Prostate gland (tissue), 2 donors: ENCODE results near the gene RBMS2. TPM values are rescaled to one million over a fixed set of nuclear protein-coding genes. Genes with fewer than 3 reads are reported as not detected.
"Not testable (repeated sequence)": the region's sequence is repeated elsewhere in the genome, so short reads cannot be mapped to it uniquely, and the experiment has no call there.

Experiments
- DNase-seq: peaks from one replicate; pipeline ENCODE4 v3.0.0-alpha.2; 2019; ENCODE audit warnings: low spot score
- H3K27ac ChIP-seq, 2 donors: fragments of 200-600 bp; sonication (generic); 2 replicates each; pipeline ENCODE4 v1.5.1; 2017 to 2019
- H3K27me3 ChIP-seq: fragments of 200-600 bp; sonication (generic); replicated peaks from 2 replicates; pipeline ENCODE4 v1.5.1; 2019; ENCODE audit not compliant: insufficient read depth
- H3K36me3 ChIP-seq, 2 donors: fragments of 200-600 bp; sonication (generic); 1 replicate in 1 of 2; 2 replicates in 1 of 2; pipeline versions ENCODE4 v1.5.1 to v1.8.1; 2017 to 2019
- H3K4me1 ChIP-seq: fragments of 200-600 bp; sonication (generic); replicated peaks from 2 replicates; pipeline ENCODE4 v1.5.1; 2019
- H3K4me3 ChIP-seq, 2 donors: fragments of 200-600 bp; sonication (generic); 2 replicates each; pipeline ENCODE4 v1.5.1; 2017 to 2019
- H3K9me3 ChIP-seq: fragments of 200-600 bp; sonication (generic); 2 replicates; pipeline ENCODE4 v1.5.1; 2017
- CTCF ChIP-seq, 4 experiments: fragments of 200-600 bp in 2 of 4; fragments of 450-650 bp in 2 of 4; sonication (generic) in 2 of 4; IDR thresholded peaks; 1 replicate in 3 of 4; 2 replicates in 1 of 4; pipeline ENCODE4 v1.5.1; 2016 to 2019; ENCODE audit warnings: antibody characterized with exemption in 4 of 4, mild to moderate bottlenecking in 2 of 4, moderate library complexity in 2 of 4
- POLR2A ChIP-seq: fragments of 450-650 bp; IDR thresholded peaks from one replicate; pipeline ENCODE4 v1.6.1; 2016; ENCODE audit warnings: antibody characterized with exemption, mild to moderate bottlenecking
- POLR2AphosphoS5 ChIP-seq: sonication (generic); formaldehyde crosslinking; IDR thresholded peaks from one replicate; pipeline ENCODE4 v1.6.1; 2017; ENCODE audit warnings: antibody characterized with exemption
- WGBS: methylation state at CpG from one replicate; pipeline ENCODE4 v1.1.5; 2018; 5-methylcytosine and 5-hydroxymethylcytosine counted together
- intact Hi-C: fragments of 100-400 bp; cut with DNase I; formaldehyde crosslinking; loops from one replicate; pipeline ENCODE4 v1.14.2; 2022
- total RNA-seq, 2 donors: library from RNA; depleted of rRNA; stranded (reverse); fragments of >200 nt; gene quantifications; one replicate each; pipeline ENCODE4 v1.1.0, GENCODE V29; 2016

RBMS2 gene
- total RNA-seq, 2 donors from 2014 or later = 21.1 to 259 TPM

GRCh38 chr12:56488041-56488955 is 33.3 kb upstream of the RBMS2 start, which contains the start of gene GLS2:
Gene GLS2 (minus strand): TSS chr12:56488161. CDS start chr12:56488118, 43 bp downstream.
- DNase-seq = peak; percentile 81
- peak within 1 kb of the TSS; percentile 31 to 55 for H3K27ac ChIP-seq

GRCh38 chr12:56490360-56490759 is 31.3 kb upstream of the RBMS2 start:
- Histone ChIP-seq H3K4me3 (no peak overlapping the region), H3K9me3 (no peaks in the 10 kb centered on the region), H3K36me3 (no peaks in the 10 kb centered on the region), H3K4me1 (no peaks in the 10 kb centered on the region), H3K27me3 (no peaks in the 10 kb centered on the region), H3K27ac (no peak overlapping the region)
- intact Hi-C loops = no loop called here
- TF ChIP-seq CTCF (IDR thresholded peaks at IDR 0.05) (no peak), POLR2A (no peak), POLR2AphosphoS5 (no peak)
- no peak for DNase-seq

More at GRCh38 chr12:56488041-56488955, 33.3 kb upstream of the RBMS2 start, which contains the start of gene GLS2:
- 18% methylated on average over 58 of the region's 59 CpGs for WGBS
- Histone ChIP-seq H3K4me1 (no peaks in the 10 kb centered on the region), H3K4me3 (peak within 1 kb of the TSS; percentile 49 to 54), H3K27me3 (no peaks in the 10 kb centered on the region), H3K36me3 (no peaks in the 10 kb centered on the region), H3K9me3 (no peaks in the 10 kb centered on the region)
- intact Hi-C loops = no loop called here
- TF ChIP-seq POLR2AphosphoS5 (peak; percentile 60), POLR2A (no peak), CTCF (IDR thresholded peaks at IDR 0.05) (no peak)

DNA sequence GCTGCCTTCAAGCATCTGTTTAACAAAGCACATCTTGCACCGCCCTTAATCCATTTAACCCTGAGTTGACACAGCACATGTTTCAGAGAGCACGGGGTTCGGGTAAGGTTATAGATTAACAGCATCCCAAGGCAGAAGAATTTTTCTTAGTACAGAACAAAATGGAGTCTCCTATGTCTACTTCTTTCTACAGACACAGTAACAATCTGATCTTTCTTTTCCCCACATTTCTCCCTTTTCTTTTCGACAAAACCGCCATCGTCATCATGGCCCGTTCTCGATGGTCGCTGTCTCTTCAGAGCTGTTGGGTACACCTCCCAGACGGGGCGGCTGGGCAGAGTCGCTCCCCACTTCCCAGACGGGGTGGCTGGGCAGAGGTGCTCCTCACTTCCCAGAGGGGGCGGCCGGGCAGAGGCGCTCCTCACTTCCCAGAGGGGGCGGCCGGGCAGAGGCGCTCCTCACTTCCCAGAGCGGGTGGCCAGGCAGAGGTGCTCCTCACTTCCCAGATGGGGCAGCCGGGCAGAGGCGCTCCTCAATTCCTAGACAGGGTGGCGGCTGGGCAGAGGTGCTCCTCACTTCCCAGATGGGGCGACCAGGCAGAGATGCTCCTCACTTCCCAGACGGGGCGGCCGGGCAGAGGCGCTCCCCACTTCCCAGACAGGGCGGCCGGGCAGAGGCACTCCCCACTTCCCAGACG is 28.1 kb upstream of the RBMS2 start:
- H3K36me3 ChIP-seq, DNase-seq, H3K27ac ChIP-seq, H3K9me3 ChIP-seq, H3K27me3 ChIP-seq, intact Hi-C loops, H3K4me1 ChIP-seq, H3K4me3 ChIP-seq: not testable (repeated sequence)
- 88% methylated on average over 25 of the region's 31 CpGs for WGBS

- H3K27ac ChIP-seq, DNase-seq, H3K4me1 ChIP-seq, H3K4me3 ChIP-seq, H3K27me3 ChIP-seq, H3K36me3 ChIP-seq, intact Hi-C loops, H3K9me3 ChIP-seq: not testable (repeated sequence)
- WGBS = 95% methylated on average over 15 of the region's 15 CpGs
These were observed 27.6 kb upstream of the RBMS2 start for GRCh38 chr12:56494106-56494415.

DNA sequence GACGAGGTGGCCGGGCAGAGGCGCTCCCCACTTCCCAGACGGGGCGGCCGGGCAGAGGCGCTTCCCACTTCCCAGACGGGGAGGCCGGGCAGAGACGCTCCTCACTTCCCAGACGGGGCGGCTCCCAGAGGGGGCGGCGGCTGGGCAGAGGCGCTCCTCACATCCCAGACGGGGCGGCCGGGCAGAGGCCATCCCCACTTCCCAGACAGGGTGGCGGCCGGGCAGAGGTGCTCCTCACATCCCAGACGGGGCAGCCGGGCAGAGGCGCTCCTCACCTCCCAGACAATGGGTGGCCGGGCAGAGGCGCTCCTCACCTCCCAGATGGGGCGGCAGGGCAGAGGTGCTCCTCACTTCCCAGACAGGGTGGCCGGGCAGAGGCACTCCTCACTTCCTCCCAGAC is 27.1 kb upstream of the RBMS2 start:
- 91% methylated on average over 16 of the region's 27 CpGs for WGBS
- intact Hi-C loops, H3K9me3 ChIP-seq, H3K4me3 ChIP-seq, H3K4me1 ChIP-seq, H3K36me3 ChIP-seq, H3K27ac ChIP-seq, H3K27me3 ChIP-seq, DNase-seq: not testable (repeated sequence)

DNA sequence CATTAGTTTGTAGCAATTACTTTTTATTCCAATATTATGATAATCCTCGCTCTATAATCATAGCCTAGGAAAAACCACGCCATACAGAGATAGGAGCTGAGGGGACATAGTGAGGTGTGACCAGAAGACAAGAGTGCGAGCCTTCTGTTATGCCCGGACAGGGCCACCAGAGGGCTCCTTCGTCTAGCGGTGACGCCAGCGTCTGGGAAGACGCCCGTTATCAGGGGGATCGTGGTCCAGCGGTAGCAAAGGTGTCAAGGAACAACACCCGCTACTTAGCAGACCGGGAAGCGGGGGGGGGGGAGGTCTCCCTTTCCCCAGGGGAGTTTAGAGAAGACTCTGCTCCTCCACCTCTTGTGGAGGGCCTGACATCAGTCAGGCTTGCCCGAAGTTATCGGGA is 24.9 kb upstream of the RBMS2 start:
- intact Hi-C loops, H3K36me3 ChIP-seq, H3K27me3 ChIP-seq, H3K4me3 ChIP-seq, H3K4me1 ChIP-seq, H3K27ac ChIP-seq, H3K9me3 ChIP-seq: not testable (repeated sequence)
- DNase-seq = peak; percentile 18
- whole genome bisulfite sequencing = 15% methylated on average over 17 of the region's 17 CpGs
- peak in 3 of 4 experiments; percentile 3 to 12 (median 7) for TF ChIP-seq CTCF (IDR thresholded peaks at IDR 0.05)

DNA sequence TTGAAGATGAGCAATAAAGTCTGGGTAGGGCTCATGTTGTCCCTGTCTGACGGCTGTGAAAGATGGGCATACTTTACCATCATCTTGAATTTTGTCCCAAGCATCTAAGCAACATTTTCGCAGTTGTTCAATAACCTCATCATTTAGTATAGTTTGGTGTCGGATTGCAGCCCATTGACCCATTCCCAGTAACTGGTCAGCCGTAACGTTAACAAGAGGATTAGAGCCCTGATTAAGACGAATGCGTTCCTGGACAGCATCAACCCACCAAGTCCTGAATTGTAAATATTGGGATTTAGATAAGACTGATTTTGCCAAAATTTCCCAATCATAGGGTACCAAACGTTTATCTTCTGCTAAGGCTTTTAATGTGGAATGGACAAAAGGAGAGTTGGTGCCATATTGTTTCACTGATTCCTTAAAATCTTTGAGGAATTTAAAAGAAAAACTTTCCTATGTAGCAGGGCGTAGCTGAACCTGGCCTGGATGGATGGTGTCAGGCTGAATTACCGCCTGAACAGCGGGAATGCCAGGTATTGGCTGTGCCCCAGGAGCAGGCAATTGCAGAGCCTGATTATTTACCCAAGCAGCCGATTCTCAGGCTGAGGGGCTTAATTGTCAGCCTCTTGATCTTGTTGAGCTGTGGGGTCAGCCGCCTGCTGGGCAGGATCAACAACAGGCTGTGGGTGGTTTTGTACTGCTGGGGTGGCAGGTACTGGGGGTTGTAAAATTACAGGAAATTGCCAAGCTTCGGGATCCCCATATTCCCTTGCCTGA is 23.3 kb upstream of the RBMS2 start:
- H3K4me1 ChIP-seq, H3K27me3 ChIP-seq, H3K4me3 ChIP-seq, DNase-seq, H3K9me3 ChIP-seq, H3K36me3 ChIP-seq, H3K27ac ChIP-seq, intact Hi-C loops: not testable (repeated sequence)
- WGBS = 66% methylated on average over 14 of the region's 14 CpGs

DNA sequence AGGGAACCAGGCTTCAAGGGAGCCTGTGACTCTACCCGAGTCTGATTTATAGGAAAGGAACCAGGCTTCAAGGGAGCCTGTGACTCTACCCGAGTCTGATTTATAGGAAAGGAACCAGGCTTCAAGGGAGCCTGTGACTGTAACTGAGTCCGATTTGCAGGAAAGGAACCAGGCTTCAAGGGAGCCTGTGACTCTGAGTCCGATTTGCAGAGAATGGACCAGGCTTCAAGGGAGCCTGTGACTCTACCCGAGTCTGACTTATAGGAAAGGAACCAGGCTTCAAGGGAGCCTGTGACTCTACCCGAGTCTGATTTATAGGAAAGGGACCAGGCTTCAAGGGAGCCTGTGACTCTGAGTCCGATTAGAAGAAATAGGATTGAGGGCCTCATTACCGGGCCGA is 22.2 kb upstream of the RBMS2 start:
- WGBS = 74% methylated on average over 9 of the region's 9 CpGs
- H3K27me3 ChIP-seq, H3K4me1 ChIP-seq, H3K9me3 ChIP-seq, intact Hi-C loops, H3K27ac ChIP-seq, H3K4me3 ChIP-seq, DNase-seq, H3K36me3 ChIP-seq: not testable (repeated sequence)

GRCh38 chr12:56499879-56500278 is 21.7 kb upstream of the RBMS2 start:
- DNase-seq, H3K4me3 ChIP-seq, H3K27ac ChIP-seq, H3K4me1 ChIP-seq, intact Hi-C loops, H3K27me3 ChIP-seq, H3K36me3 ChIP-seq, H3K9me3 ChIP-seq: not testable (repeated sequence)
- 67% methylated on average over 13 of the region's 13 CpGs for WGBS
